ENCODE data around the gene TMEM186. TPM values are rescaled to one million over a fixed set of nuclear protein-coding genes. Genes with fewer than 3 reads are reported as not detected.
"Not testable (repeated sequence)": the region's sequence is repeated elsewhere in the genome, so short reads cannot be mapped to it uniquely, and the experiment has no call there.

Gene TMEM186
- polyA plus RNA-seq, 2 donors = 5.6 to 8.8 TPM

DNA sequence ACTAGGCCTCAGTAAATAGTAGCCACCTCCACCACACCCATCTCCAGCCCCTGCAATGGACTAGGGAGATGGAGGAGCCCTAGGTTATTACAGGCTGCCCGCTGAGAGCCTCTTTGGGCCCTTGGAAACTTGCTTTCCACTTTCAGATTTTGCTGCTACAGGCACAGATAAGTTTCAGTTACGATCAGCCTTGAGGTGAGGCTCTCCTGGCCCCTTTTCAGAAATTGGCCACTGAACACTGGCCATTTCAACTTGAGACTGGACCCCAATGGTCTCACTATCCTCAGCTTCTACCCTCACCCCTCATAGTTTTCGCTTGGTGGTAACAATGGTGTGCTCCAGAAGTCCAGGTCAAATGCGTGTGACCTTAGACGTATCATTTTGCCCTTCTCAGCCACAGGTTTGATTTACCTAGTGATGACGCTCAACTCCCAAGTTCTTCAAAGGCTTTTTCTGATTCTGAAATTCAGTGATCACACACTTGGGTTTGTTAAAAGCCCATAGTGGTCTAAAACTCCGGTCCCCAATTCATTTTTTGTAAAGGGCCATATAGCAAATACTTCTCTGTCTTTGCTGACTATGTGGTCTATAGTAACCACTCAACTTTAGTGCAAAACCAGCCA is 1.2 kb upstream of the TMEM186 start:
- no peaks in the 10 kb centered on the region for H3K9me3 ChIP-seq (ENCODE audit: control insufficient read depth in 2 of 2, insufficient read depth in 1 of 2, low read depth in 1 of 2, low read length in 1 of 2)
- no peaks in the 10 kb centered on the region for H3K27me3 ChIP-seq (ENCODE audit: control insufficient read depth in 1 of 2, insufficient read depth in 2 of 2, low read length in 2 of 2)
- WGBS, 2 donors = 39 to 55% methylated on average over 7 of the region's 7 CpGs
- peak overlapping the region in 1 of 2 donors; percentile 91 for H3K27ac ChIP-seq (ENCODE audit: low read depth in 2 of 2, low read length in 1 of 2)
- H3K4me3 ChIP-seq (ENCODE audit: low read depth in 1 of 2, low read length in 2 of 2) = peak overlapping the region; percentile 80 to 100
- H3K36me3 ChIP-seq (ENCODE audit: control insufficient read depth in 2 of 2, insufficient read depth in 2 of 2, low read length in 1 of 2) = peaks cover 7 to 10% of the 10 kb centered on the region in 2 donors
- peaks cover 0 to 7% of the 10 kb centered on the region in 2 donors for H3K4me1 ChIP-seq (ENCODE audit: control insufficient read depth in 2 of 2, insufficient read depth in 2 of 2, low read length in 1 of 2)

DNA sequence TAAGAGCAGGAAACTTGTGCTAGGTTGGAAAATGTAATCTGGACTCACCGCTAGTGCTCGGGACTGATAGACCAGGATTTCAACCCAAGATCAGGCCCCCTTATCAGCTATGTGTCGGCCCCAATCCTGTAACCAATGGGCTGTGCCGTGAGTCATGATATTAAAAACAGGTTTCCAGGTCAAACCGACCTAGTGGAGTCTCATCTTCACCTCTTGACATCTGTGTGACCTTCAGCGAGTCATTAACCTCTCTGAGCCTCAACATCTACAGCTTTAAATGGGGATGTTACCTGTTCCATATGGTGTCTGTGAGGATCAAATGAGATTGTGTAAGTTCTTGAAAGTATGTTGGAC is 712 bp upstream of the TMEM186 start:
- WGBS, 2 donors = 0 to 3% methylated on average over 6 of the region's 6 CpGs
- Histone ChIP-seq H3K4me1 (ENCODE audit: control insufficient read depth in 2 of 2, insufficient read depth in 2 of 2, low read length in 1 of 2) (peaks cover 0 to 7% of the 10 kb centered on the region in 2 donors), H3K27ac (ENCODE audit: low read depth in 2 of 2, low read length in 1 of 2) (peak overlapping the region; percentile 75 to 91), H3K9me3 (ENCODE audit: control insufficient read depth in 2 of 2, insufficient read depth in 1 of 2, low read depth in 1 of 2, low read length in 1 of 2) (no peaks in the 10 kb centered on the region), H3K36me3 (ENCODE audit: control insufficient read depth in 2 of 2, insufficient read depth in 2 of 2, low read length in 1 of 2) (peaks cover 7% of the 10 kb centered on the region in 2 donors), H3K4me3 (ENCODE audit: low read depth in 1 of 2, low read length in 2 of 2) (peak overlapping the region; percentile 80 to 100), H3K27me3 (ENCODE audit: control insufficient read depth in 1 of 2, insufficient read depth in 2 of 2, low read length in 2 of 2) (no peaks in the 10 kb centered on the region)

DNA sequence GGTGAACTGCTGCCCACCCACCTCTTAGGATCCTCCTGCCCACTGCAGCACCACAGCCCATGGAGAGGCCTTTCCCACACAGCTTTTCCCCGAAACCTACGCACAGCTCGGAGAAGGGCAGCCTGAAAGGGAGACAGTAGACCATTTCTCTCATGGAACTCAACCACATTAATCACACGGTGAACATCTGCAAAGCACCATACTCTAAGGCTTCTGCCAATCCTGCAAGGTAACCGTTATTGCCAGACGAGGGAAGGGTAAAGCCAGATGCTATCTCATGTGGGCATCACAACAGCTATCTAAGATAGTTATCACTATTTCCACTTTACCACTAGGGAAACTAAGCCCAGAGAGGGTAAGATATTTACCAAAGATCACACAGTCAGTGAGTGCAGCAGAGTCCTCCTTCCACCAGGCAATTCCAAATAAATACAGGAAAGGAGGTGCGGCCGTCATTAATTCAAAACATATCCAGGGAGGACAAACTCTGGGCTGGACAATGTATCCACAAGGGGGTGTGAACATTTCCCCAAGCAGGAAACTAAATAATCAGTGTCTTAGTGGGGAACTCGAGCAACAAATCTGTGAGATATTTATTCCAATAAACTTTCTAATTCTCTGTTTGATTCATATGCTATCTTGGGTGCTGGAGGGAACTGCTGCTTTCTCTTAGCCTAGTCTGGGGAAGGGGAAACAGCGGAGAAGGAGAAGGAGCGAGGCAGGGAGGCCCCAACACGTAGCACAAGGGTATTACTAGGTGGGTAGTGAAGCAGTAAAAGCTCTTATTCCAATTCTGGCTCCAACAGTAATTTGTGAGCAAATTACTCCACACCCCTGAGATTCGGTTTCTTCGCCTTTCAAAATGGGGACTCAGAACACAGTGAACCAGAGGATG is 723 bp downstream of the TMEM186 start:
- Histone ChIP-seq H3K9me3 (ENCODE audit: control insufficient read depth in 2 of 2, insufficient read depth in 1 of 2, low read depth in 1 of 2, low read length in 1 of 2) (no peaks in the 10 kb centered on the region), H3K36me3 (ENCODE audit: control insufficient read depth in 2 of 2, insufficient read depth in 2 of 2, low read length in 1 of 2) (no peaks in the 10 kb centered on the region), H3K27me3 (ENCODE audit: control insufficient read depth in 1 of 2, insufficient read depth in 2 of 2, low read length in 2 of 2) (no peaks in the 10 kb centered on the region), H3K4me1 (ENCODE audit: control insufficient read depth in 2 of 2, insufficient read depth in 2 of 2, low read length in 1 of 2) (peaks cover 0 to 7% of the 10 kb centered on the region in 2 donors), H3K27ac (ENCODE audit: low read depth in 2 of 2, low read length in 1 of 2) (peak overlapping the region; percentile 50 to 88), H3K4me3 (ENCODE audit: low read depth in 1 of 2, low read length in 2 of 2) (peak overlapping the region; percentile 80 to 100)
- 39 to 42% methylated on average over 14 of the region's 14 CpGs for WGBS, 2 donors

DNA sequence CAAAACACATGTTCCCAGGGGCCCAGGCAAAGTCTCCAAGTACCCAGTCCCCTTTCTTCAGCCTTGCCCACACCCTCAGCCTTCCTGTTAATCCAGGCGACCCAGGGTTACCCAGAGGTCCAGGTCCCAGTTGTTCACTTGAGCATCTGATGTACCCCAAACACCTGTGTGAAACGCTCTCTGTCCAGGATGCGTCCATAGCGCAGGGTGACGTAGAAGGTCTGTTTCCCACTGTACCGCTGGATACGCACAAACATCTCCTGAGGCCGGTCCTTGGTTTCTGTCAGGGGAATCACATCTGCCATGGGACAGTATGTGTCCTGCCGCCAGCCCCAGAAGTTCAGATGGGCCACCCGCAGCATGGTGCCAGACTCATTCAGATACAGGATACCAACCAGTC is 1.6 kb downstream of the TMEM186 start:
- Histone ChIP-seq H3K27ac (ENCODE audit: low read depth in 2 of 2, low read length in 1 of 2) (no peak overlapping the region), H3K4me1 (ENCODE audit: control insufficient read depth in 2 of 2, insufficient read depth in 2 of 2, low read length in 1 of 2) (peaks cover 0 to 7% of the 10 kb centered on the region in 2 donors), H3K27me3 (ENCODE audit: control insufficient read depth in 1 of 2, insufficient read depth in 2 of 2, low read length in 2 of 2) (no peaks in the 10 kb centered on the region), H3K36me3 (ENCODE audit: control insufficient read depth in 2 of 2, insufficient read depth in 2 of 2, low read length in 1 of 2) (no peaks in the 10 kb centered on the region), H3K9me3 (ENCODE audit: control insufficient read depth in 2 of 2, insufficient read depth in 1 of 2, low read depth in 1 of 2, low read length in 1 of 2) (no peaks in the 10 kb centered on the region), H3K4me3 (ENCODE audit: low read depth in 1 of 2, low read length in 2 of 2) (no peak overlapping the region)
- 93 to 94% methylated on average over 10 of the region's 10 CpGs for WGBS, 2 donors

DNA sequence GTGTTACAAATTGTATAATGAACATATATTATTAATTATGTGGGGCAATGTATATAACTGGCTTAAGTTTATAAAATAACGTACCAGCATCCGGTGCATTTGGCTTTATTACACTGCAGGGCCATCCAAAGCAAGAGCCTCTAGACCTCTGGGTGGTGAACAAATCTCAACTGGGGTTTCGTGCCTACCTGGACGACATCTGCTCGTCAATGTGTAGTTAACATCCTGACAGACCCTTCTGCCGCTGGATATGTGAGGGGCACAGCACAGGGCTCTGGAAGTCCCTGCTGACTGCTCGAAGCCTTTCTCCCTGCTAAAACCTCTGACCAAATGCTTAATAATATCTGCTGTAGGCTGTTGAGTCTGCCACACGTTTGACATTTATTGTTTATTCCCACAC is 2.3 kb downstream of the TMEM186 start:
- Histone ChIP-seq H3K4me1 (ENCODE audit: control insufficient read depth in 2 of 2, insufficient read depth in 2 of 2, low read length in 1 of 2) (peaks cover 0 to 7% of the 10 kb centered on the region in 2 donors), H3K4me3 (ENCODE audit: low read depth in 1 of 2, low read length in 2 of 2) (no peak overlapping the region), H3K36me3 (ENCODE audit: control insufficient read depth in 2 of 2, insufficient read depth in 2 of 2, low read length in 1 of 2) (no peaks in the 10 kb centered on the region), H3K27ac (ENCODE audit: low read depth in 2 of 2, low read length in 1 of 2) (no peak overlapping the region), H3K9me3 (ENCODE audit: control insufficient read depth in 2 of 2, insufficient read depth in 1 of 2, low read depth in 1 of 2, low read length in 1 of 2) (no peaks in the 10 kb centered on the region), H3K27me3 (ENCODE audit: control insufficient read depth in 1 of 2, insufficient read depth in 2 of 2, low read length in 2 of 2) (no peaks in the 10 kb centered on the region)
- WGBS, 2 donors = 89 to 90% methylated on average over 8 of the region's 8 CpGs

DNA sequence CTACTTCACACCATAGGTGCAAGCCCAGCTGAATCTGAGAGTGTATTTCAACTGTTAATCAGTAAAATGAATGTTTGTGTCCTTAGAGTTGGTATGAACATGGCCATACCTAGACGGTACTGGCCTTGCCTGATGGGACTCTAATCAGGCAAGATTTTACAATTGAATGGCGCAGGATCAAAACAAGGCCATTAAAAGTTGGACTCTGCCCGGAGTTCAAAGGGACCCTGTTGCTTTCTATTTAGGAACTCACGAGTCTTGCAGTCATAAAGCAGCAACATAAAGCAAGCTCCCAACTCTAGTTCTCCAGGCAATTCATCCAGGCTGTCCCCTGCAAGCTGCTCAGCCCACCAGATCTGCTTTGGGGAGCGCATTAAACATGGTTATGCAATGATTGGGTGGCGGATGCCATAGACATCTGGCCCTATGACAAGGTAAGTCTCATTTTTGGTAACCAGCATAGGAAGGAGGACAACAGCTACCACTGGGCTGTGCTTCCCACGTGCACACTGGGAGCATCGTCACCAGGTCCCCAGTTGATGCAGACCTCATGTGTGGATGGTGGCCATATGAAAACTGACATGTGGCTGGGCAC is 8.8 kb downstream of the TMEM186 start:
- no peaks in the 10 kb centered on the region for H3K9me3 ChIP-seq (ENCODE audit: control insufficient read depth in 2 of 2, insufficient read depth in 1 of 2, low read depth in 1 of 2, low read length in 1 of 2)
- 75 to 84% methylated on average over 8 of the region's 8 CpGs for whole genome bisulfite sequencing, 2 donors
- H3K27ac ChIP-seq (ENCODE audit: low read depth in 2 of 2, low read length in 1 of 2) = no peak overlapping the region
- H3K4me1 ChIP-seq (ENCODE audit: control insufficient read depth in 2 of 2, insufficient read depth in 2 of 2, low read length in 1 of 2) = no peaks in the 10 kb centered on the region
- H3K27me3 ChIP-seq (ENCODE audit: control insufficient read depth in 1 of 2, insufficient read depth in 2 of 2, low read length in 2 of 2) = no peaks in the 10 kb centered on the region
- no peaks in the 10 kb centered on the region for H3K36me3 ChIP-seq (ENCODE audit: control insufficient read depth in 2 of 2, insufficient read depth in 2 of 2, low read length in 1 of 2)
- no peak overlapping the region for H3K4me3 ChIP-seq (ENCODE audit: low read depth in 1 of 2, low read length in 2 of 2)

DNA sequence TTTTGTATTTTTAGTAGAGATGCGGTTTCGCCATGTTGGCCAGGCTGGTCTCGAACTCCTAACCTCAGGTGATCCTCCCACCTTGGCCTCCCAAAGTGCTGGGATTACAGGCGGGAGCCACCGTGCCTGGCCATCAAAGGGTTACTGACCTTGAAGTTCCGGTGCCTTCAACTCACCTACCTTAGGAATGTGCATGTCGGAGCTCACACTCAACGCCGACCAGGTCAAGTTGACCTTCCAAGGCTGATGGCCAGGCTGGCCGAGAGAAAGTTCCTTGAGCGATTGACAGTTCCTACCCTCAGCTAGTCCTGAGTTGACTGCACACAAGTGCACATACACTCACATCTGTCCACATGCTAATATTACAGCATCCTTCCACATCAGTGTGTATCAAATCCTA is 11.1 kb downstream of the TMEM186 start:
- 86 to 88% methylated on average over 11 of the region's 11 CpGs for WGBS, 2 donors
- not testable (repeated sequence) for H3K4me3 ChIP-seq (ENCODE audit: low read depth in 1 of 2, low read length in 2 of 2); H3K27me3 ChIP-seq (ENCODE audit: control insufficient read depth in 1 of 2, insufficient read depth in 2 of 2, low read length in 2 of 2); H3K36me3 ChIP-seq (ENCODE audit: control insufficient read depth in 2 of 2, insufficient read depth in 2 of 2, low read length in 1 of 2); H3K27ac ChIP-seq (ENCODE audit: low read depth in 2 of 2, low read length in 1 of 2); H3K4me1 ChIP-seq (ENCODE audit: control insufficient read depth in 2 of 2, insufficient read depth in 2 of 2, low read length in 1 of 2); H3K9me3 ChIP-seq (ENCODE audit: control insufficient read depth in 2 of 2, insufficient read depth in 1 of 2, low read depth in 1 of 2, low read length in 1 of 2)

DNA sequence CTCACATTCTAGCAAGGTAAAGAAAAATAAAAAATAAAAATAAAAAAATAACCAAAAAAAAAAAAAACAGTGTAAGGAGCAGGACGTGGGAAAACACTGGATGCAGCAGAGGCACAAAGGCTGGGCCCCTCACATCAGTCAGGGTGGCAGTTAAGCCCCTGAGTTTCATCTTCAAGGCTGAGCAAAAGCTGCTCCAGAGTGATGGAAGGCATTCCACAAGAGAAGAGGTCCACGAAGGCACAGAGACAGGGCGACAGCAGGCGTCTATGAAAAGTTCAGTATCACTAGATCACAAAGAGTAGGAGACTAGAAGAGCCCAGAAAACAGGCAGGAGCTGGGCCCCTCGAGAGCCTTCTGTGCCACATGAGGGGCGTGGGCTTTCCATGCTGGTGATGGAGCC is 12.0 kb downstream of the TMEM186 start:
- Histone ChIP-seq H3K27me3 (ENCODE audit: control insufficient read depth in 1 of 2, insufficient read depth in 2 of 2, low read length in 2 of 2) (no peaks in the 10 kb centered on the region), H3K4me3 (ENCODE audit: low read depth in 1 of 2, low read length in 2 of 2) (no peak overlapping the region), H3K4me1 (ENCODE audit: control insufficient read depth in 2 of 2, insufficient read depth in 2 of 2, low read length in 1 of 2) (no peaks in the 10 kb centered on the region), H3K36me3 (ENCODE audit: control insufficient read depth in 2 of 2, insufficient read depth in 2 of 2, low read length in 1 of 2) (no peaks in the 10 kb centered on the region), H3K27ac (ENCODE audit: low read depth in 2 of 2, low read length in 1 of 2) (no peak overlapping the region), H3K9me3 (ENCODE audit: control insufficient read depth in 2 of 2, insufficient read depth in 1 of 2, low read depth in 1 of 2, low read length in 1 of 2) (no peaks in the 10 kb centered on the region)
- 78 to 83% methylated on average over 6 of the region's 6 CpGs for WGBS, 2 donors

DNA sequence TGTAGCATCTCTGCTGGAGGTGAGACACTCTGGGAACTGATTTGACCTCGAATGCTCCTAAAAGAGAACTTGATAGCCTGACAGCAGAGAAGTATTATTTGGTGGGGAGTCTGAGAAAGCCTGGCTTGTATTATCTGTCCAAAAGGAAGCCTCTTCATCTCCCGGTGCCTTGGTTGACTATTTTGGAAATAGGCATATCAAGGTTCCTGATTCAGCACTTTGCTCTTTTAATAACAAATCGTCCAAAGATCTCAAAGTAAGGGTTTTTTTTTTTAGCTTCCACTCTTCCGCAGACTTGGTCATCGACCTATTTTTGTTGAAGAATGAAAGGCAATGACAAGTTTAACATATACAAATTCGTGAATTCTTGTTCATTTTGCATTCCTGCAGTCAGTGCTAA is 14.8 kb downstream of the TMEM186 start:
- H3K36me3 ChIP-seq (ENCODE audit: control insufficient read depth in 2 of 2, insufficient read depth in 2 of 2, low read length in 1 of 2) = peaks cover 0 to 6% of the 10 kb centered on the region in 2 donors
- no peaks in the 10 kb centered on the region for H3K27me3 ChIP-seq (ENCODE audit: control insufficient read depth in 1 of 2, insufficient read depth in 2 of 2, low read length in 2 of 2)
- H3K4me1 ChIP-seq (ENCODE audit: control insufficient read depth in 2 of 2, insufficient read depth in 2 of 2, low read length in 1 of 2) = no peaks in the 10 kb centered on the region
- H3K9me3 ChIP-seq (ENCODE audit: control insufficient read depth in 2 of 2, insufficient read depth in 1 of 2, low read depth in 1 of 2, low read length in 1 of 2) = no peaks in the 10 kb centered on the region
- H3K4me3 ChIP-seq (ENCODE audit: low read depth in 1 of 2, low read length in 2 of 2) = no peak overlapping the region
- WGBS, 2 donors = 66 to 72% methylated on average over 6 of the region's 6 CpGs
- no peak overlapping the region for H3K27ac ChIP-seq (ENCODE audit: low read depth in 2 of 2, low read length in 1 of 2)

Measured in esophagus (tissue), 2 donors.